C1 segment of cervical spinal cord (tissue), 14 donors: Measurements from ENCODE around the gene TMEM63C.
A peak's percentile ranks its signal among the peaks of the same experiment; 100 is the strongest.

Experiments used
- DNase-seq, 14 donors: peaks; one replicate each; lab custom pipeline; 2025; lab: John Stamatoyannopoulos, UW

TMEM63C gene

GRCh38 chr14:77194706-77195105 lies 13.1 kb downstream of the TMEM63C start:
- DNase-seq: no peak

DNA sequence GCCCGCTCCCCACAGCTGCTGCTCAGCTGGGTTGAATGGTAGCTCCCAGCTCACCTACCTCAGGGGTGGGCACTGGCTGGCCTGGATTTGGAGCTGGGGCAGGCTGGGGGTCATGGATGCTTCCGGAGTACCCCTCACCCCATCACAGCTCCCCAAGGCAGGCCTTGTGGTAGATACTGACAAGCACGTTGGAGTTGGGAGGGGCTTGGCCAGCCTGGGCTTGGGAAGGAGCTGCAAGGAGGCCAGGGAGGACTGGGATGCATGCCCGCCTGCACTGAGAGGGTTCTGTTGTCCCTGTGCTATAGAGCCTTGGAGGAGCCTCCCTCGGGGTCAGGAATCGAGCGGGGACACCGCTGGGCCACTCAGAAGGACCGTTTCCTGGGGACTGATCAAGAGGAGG lies 14.2 kb downstream of the TMEM63C start:
- peak in 3 of 14 donors; percentile 13 to 29 (median 20) for DNase-seq

GRCh38 chr14:77197988-77198387 lies 16.4 kb downstream of the TMEM63C start:
- no peak for DNase-seq

GRCh38 chr14:77198561-77198960 lies 17.0 kb downstream of the TMEM63C start:
- peak in 2 of 14 donors; percentile 11 to 86 for DNase-seq

GRCh38 chr14:77199590-77199989 lies 18.0 kb downstream of the TMEM63C start:
- no peak for DNase-seq

- DNase-seq: no peak
These were observed 18.9 kb downstream of the TMEM63C start for GRCh38 chr14:77200406-77200985.

GRCh38 chr14:77201696-77202095 lies 20.1 kb downstream of the TMEM63C start:
- no peak for DNase-seq

DNA sequence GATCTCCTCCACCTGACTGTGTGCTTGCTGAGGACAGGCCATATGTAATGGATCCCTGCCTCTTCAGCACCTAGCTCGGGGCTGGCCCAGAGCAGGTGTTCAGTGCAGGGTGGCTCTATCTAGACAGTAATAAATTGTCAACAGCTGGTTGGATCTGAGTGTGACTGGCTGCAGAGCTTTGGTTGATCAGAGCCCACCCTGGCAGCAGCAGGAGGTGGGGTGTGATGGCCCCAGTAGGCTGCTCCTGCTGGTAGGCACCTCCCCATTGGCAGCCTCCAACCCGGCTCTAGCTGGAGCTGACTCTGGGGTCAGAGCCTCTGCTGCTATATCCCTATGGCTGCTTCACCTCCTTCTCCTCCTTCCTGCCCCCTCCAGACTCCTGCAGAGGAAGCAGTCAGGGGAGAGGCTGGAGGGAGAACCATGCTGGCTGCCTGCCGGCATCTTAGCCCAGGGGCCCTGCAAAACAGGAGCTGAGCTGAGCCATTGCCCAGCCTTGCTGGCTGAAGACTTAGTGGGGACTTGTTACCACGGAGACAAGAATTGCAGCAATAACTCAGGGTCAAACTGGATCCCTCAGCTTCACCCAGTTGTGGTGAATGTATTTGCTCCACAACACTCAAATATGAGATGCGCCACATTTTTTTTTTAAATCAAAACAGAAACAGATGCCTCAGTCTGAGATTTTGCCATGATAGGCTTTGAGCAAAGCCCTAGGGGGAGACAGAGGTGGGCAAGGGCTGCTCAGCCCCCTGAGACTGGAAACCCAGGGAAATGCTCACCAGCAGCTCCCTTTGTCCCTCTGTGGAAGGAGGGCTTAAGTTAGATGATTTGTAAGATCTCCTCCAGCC lies 22.2 kb downstream of the TMEM63C start:
- DNase-seq: peak in 8 of 14 donors; percentile 36 to 69 (median 46)

DNA sequence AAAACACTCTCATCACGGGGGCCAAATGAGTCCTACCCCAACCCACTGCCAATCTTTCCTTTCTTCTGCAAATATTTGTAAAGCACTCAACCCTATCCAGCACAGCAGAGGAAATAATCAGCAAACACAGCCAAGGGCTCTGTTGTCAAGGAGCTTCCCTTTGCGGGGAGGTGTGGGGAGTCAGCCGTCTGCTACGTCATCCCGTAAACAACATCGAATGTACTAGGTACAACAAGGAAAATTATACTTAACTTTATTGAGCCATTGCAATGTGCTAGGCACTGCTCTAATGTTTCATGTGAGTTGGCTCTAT lies 22.8 kb downstream of the TMEM63C start:
- DNase-seq: peak in 4 of 14 donors; percentile 16 to 64 (median 33)

- DNase-seq: no peak
These were observed 23.3 kb downstream of the TMEM63C start for GRCh38 chr14:77204907-77205306.

GRCh38 chr14:77205566-77205965 lies 24.0 kb downstream of the TMEM63C start:
- DNase-seq: no peak

GRCh38 chr14:77206261-77206824 lies 24.7 kb downstream of the TMEM63C start:
- no peak for DNase-seq

GRCh38 chr14:77206877-77207389 lies 25.3 kb downstream of the TMEM63C start:
- no peak for DNase-seq

GRCh38 chr14:77208291-77208978 lies 26.8 kb downstream of the TMEM63C start:
- peak in 12 of 14 donors; percentile 13 to 67 (median 42) for DNase-seq

DNA sequence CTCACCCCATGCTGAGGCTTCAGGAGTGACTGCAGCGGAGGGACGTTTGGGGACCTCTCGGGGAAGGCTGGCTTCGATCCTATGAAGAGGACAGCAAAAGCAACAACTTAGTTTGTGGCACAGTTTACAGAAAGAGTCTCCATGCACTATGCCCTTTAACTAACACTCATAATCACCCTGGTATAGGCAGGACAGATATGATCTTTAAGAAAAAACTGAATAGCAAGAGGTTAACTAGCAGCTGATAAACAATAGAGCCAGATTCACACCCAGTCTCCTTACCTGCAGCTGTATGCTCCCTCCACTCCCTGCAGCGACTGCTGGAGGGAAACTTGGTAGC lies 27.4 kb downstream of the TMEM63C start:
- no peak for DNase-seq

GRCh38 chr14:77212097-77212870 lies 30.7 kb downstream of the TMEM63C start:
- DNase-seq: no peak

DNA sequence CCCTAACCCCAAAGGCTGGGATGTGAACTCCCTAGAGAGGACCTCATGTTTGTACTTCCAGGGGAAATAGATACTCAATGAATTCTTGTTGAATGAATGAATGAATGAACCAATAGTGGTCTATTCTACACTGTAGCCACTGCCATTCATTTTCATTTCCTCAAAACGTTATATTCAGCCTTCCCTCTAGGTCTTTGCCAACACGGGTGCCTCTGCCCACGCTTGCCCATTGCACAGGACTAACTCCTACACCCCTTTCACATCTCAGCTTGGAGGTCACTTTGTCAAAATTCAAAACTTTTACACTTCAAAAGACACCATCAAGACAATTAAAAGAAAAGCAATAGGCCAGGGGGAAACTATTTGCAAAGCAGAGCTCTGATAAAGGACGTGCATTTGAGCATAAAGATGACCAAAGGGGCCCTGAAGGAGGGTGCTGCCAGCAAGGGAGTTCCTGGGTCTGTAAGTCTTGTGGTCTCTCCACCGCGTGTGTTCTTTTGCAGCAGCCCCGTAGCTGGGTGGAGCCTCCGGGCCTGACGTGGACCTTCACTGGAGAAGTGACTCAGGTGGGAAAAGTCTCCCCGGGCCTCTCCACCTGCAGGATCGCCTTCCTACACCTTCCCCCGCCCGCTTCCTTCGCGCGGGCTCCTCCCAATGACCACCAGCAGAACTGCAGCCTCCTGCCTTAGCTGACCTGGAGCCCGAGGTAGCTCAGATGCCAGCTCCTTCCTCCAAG lies 31.5 kb downstream of the TMEM63C start:
- DNase-seq: peak in 4 of 14 donors; percentile 3 to 65 (median 18)

GRCh38 chr14:77213679-77214016 lies 32.0 kb downstream of the TMEM63C start:
- no peak for DNase-seq

DNA sequence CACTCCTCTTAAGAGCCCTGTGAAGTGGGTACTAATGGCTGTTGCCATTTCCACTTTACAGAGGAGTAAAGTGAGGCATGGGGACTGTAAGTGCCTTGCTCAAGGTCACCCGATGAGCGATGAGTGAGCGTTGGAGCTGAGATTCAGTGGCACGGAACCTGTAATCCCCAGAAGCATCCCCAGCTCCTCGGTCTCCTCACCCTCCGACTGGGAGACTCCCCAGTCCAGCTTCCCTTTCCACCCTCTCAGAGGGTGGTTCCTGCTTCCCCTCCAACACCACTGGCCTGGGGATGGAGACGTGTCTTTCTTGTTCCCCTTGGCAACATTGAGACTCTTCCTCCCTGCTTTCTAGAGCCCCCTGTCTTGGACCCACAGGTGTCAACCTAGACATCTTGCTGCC lies 32.6 kb downstream of the TMEM63C start:
- DNase-seq: no peak

DNA sequence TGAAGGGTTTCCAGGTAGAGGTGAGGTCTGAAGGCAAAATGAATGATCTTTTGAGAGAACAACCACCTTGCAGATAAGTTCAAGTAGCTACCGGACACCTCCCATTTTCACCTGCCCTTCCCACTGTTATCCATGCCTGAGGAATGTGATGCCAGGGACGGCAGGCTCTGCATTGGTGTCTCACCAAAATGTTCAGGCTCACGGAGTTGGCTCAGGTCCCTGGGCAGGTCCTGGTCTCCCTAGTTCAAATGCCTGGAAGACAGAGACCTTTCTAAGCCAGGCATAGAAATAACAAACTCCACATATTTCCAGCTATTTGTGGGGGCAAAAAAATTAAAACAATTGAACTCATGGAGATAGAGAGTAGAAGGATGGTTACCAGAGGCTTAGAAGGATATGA lies 36.0 kb downstream of the TMEM63C start:
- DNase-seq: peak in 1 of 14 donors; percentile 79

- peak in 9 of 14 donors; percentile 14 to 94 (median 40) for DNase-seq
These were observed 38.0 kb downstream of the TMEM63C start for GRCh38 chr14:77219591-77219990.
